ENCODE results near the gene SMARCA4.
"Not testable (repeated sequence)": the region's sequence is repeated elsewhere in the genome, so short reads cannot be mapped to it uniquely, and the experiment has no call there.

Gene SMARCA4

GRCh38 chr19:10981252-10981895 lies 20.5 kb downstream of the SMARCA4 start:
- no peak for DNase-seq

GRCh38 chr19:10983026-10983425 lies 22.2 kb downstream of the SMARCA4 start:
- no peak for DNase-seq

GRCh38 chr19:10984166-10984735 lies 23.4 kb downstream of the SMARCA4 start:
- DNase-seq = no peak

GRCh38 chr19:10985502-10985901 lies 24.7 kb downstream of the SMARCA4 start:
- no peak for DNase-seq

- DNase-seq = no peak
These were observed 25.7 kb downstream of the SMARCA4 start for GRCh38 chr19:10986301-10987127.

GRCh38 chr19:10987571-10988297 lies 26.9 kb downstream of the SMARCA4 start:
- DNase-seq = no peak

- no peak for DNase-seq
These were observed 27.6 kb downstream of the SMARCA4 start for GRCh38 chr19:10988380-10988779.

- no peak for DNase-seq
These were observed 28.1 kb downstream of the SMARCA4 start for GRCh38 chr19:10988921-10989320.

GRCh38 chr19:10991076-10991475 lies 30.2 kb downstream of the SMARCA4 start:
- no peak for DNase-seq

- DNase-seq = no peak
These were observed 30.8 kb downstream of the SMARCA4 start for GRCh38 chr19:10991521-10992081.

- not testable (repeated sequence) for DNase-seq
These were observed 31.3 kb downstream of the SMARCA4 start for GRCh38 chr19:10992174-10992573.

- DNase-seq = no peak
These were observed 35.2 kb downstream of the SMARCA4 start for GRCh38 chr19:10995926-10996600.

- DNase-seq = no peak
These were observed 37.3 kb downstream of the SMARCA4 start for GRCh38 chr19:10998045-10998533.

- DNase-seq = no peak
These were observed 37.8 kb downstream of the SMARCA4 start for GRCh38 chr19:10998666-10999065.

GRCh38 chr19:11005521-11005920 lies 44.7 kb downstream of the SMARCA4 start:
- no peak for DNase-seq

GRCh38 chr19:11007385-11007784 lies 46.6 kb downstream of the SMARCA4 start:
- DNase-seq = no peak

- no peak for DNase-seq
These were observed 47.2 kb downstream of the SMARCA4 start for GRCh38 chr19:11007962-11008532.

- no peak for DNase-seq
These were observed 49.2 kb downstream of the SMARCA4 start for GRCh38 chr19:11010041-11010440.

GRCh38 chr19:11012507-11012906 lies 51.7 kb downstream of the SMARCA4 start:
- DNase-seq = no peak

GRCh38 chr19:11013771-11014170 lies 52.9 kb downstream of the SMARCA4 start:
- no peak for DNase-seq

- no peak for DNase-seq
These were observed 53.6 kb downstream of the SMARCA4 start for GRCh38 chr19:11014403-11014911.

GRCh38 chr19:11016631-11017030 lies 55.8 kb downstream of the SMARCA4 start:
- no peak for DNase-seq

Measured in activated naive CD4-positive, alpha-beta T cell (primary cell).